ENCODE results near the gene ATG16L1.

- TF ChIP-seq CTCF (conservative IDR thresholded peaks at IDR 0.05 in 1 of 2, IDR thresholded peaks at IDR 0.05 in 1 of 2; ENCODE audit: low read depth in 1 of 2, low read length in 2 of 2), result no peak
- no peak for TF ChIP-seq EZH2 (IDR thresholded peaks at IDR 0.05; ENCODE audit: low read length, missing control alignments)
Measured at GRCh38 chr2:233241803-233242202, 9.7 kb upstream of the ATG16L1 start.

All from fibroblast of lung (primary cell).